Lower leg skin (tissue), 3 donors: Measurements from ENCODE around the gene ZFX.

ENCODE experiments used
- CTCF ChIP-seq, 3 donors: fragments of 450-650 bp; IDR thresholded peaks; one replicate each; pipeline ENCODE4 v1.5.1; 2016; ENCODE audit warnings: antibody characterized with exemption in 3 of 3, mild to moderate bottlenecking in 3 of 3, moderate library complexity in 2 of 3
- POLR2A ChIP-seq, 2 donors: fragments of 450-650 bp; IDR thresholded peaks; one replicate each; pipeline ENCODE4 v1.6.1; 2016 to 2017; ENCODE audit warnings: antibody characterized with exemption in 2 of 2, mild to moderate bottlenecking in 1 of 2, moderate library complexity in 1 of 2

- TF ChIP-seq POLR2A (IDR thresholded peaks at IDR 0.05) (no peak), CTCF (IDR thresholded peaks at IDR 0.05) (no peak)
These were observed 18.1 kb upstream of the ZFX start for GRCh38 chrX:24131476-24131875.
